ENCODE data around the gene FNIP2. TPM values are rescaled to one million over a fixed set of nuclear protein-coding genes. Genes with fewer than 3 reads are reported as not detected.

Gene FNIP2
- total RNA-seq, 1 donor from 2014 or later, result 36.5 TPM

- TF ChIP-seq CTCF (conservative IDR thresholded peaks at IDR 0.05), result no peak
- no peaks in the 10 kb centered on the region for H3K36me3 Mint-ChIP-seq
- H3K4me1 Mint-ChIP-seq (ENCODE audit: unreplicated experiment), result no peaks in the 10 kb centered on the region
- H3K27ac Mint-ChIP-seq, result no peak overlapping the region
- no peak for DNase-seq (ENCODE audit: extremely low spot score, unreplicated experiment)
- H3K9me3 Mint-ChIP-seq, result no peaks in the 10 kb centered on the region
- H3K27me3 Mint-ChIP-seq, result peaks cover 3% of the 10 kb centered on the region
- H3K4me3 Mint-ChIP-seq, result no peak overlapping the region
Observed at GRCh38 chr4:158938220-158939044, 169.6 kb downstream of the FNIP2 start.

- Mint-ChIP-seq H3K9me3 (peaks cover 6% of the 10 kb centered on the region), H3K4me3 (no peak overlapping the region), H3K4me1 (ENCODE audit: unreplicated experiment) (no peaks in the 10 kb centered on the region), H3K27me3 (peaks cover 3% of the 10 kb centered on the region), H3K36me3 (no peaks in the 10 kb centered on the region), H3K27ac (no peak overlapping the region)
- DNase-seq (ENCODE audit: extremely low spot score, unreplicated experiment), result no peak
- TF ChIP-seq CTCF (conservative IDR thresholded peaks at IDR 0.05), result no peak
Observed at GRCh38 chr4:158940271-158940670, 171.4 kb downstream of the FNIP2 start.

- Mint-ChIP-seq H3K36me3 (no peaks in the 10 kb centered on the region), H3K27me3 (peaks cover 3% of the 10 kb centered on the region), H3K9me3 (peaks cover 6% of the 10 kb centered on the region), H3K4me3 (no peak overlapping the region), H3K4me1 (ENCODE audit: unreplicated experiment) (no peaks in the 10 kb centered on the region), H3K27ac (no peak overlapping the region)
- TF ChIP-seq CTCF (conservative IDR thresholded peaks at IDR 0.05), result no peak
- DNase-seq (ENCODE audit: extremely low spot score, unreplicated experiment), result no peak
Observed at GRCh38 chr4:158941321-158941720, 172.5 kb downstream of the FNIP2 start.

GRCh38 chr4:158941895-158942294 lies 173.1 kb downstream of the FNIP2 start:
- DNase-seq (ENCODE audit: extremely low spot score, unreplicated experiment), result no peak
- Mint-ChIP-seq H3K9me3 (peaks cover 6% of the 10 kb centered on the region), H3K27ac (no peak overlapping the region), H3K36me3 (no peaks in the 10 kb centered on the region), H3K27me3 (peaks cover under 1% of the 10 kb centered on the region), H3K4me1 (ENCODE audit: unreplicated experiment) (no peaks in the 10 kb centered on the region), H3K4me3 (no peak overlapping the region)
- no peak for TF ChIP-seq CTCF (conservative IDR thresholded peaks at IDR 0.05)

- Mint-ChIP-seq H3K4me3 (no peak overlapping the region), H3K36me3 (no peaks in the 10 kb centered on the region), H3K27me3 (no peaks in the 10 kb centered on the region)
Observed at GRCh38 chr4:158945529-158946108, 176.8 kb downstream of the FNIP2 start.

More at GRCh38 chr4:158945529-158946108, 176.8 kb downstream of the FNIP2 start:
- H3K27ac Mint-ChIP-seq, result no peak overlapping the region
- TF ChIP-seq CTCF (conservative IDR thresholded peaks at IDR 0.05), result no peak
- H3K9me3 Mint-ChIP-seq, result peaks cover 10% of the 10 kb centered on the region
- H3K4me1 Mint-ChIP-seq (ENCODE audit: unreplicated experiment), result no peaks in the 10 kb centered on the region
- DNase-seq (ENCODE audit: extremely low spot score, unreplicated experiment), result no peak

Measured in type B pancreatic cell (in vitro differentiated cells).